Left kidney (tissue), 2 donors: ENCODE results near the gene ATP5ME. TPM values are rescaled to one million over a fixed set of nuclear protein-coding genes. Genes with fewer than 3 reads are reported as not detected.

ENCODE experiments used
- DNase-seq: peaks from one replicate; pipeline ENCODE4 v3.0.0-alpha.2; 2013
- polyA plus RNA-seq: library from polyadenylated mRNA; unstranded; fragments of 120-200 nt; gene quantifications from one replicate; pipeline ENCODE4 v1.2.1, GENCODE V29; 2013; ENCODE audit not compliant: insufficient read length

ATP5ME gene
- polyA plus RNA-seq, 1 donor: 212 TPM

GRCh38 chr4:686413-687040 is 12.5 kb upstream of the ATP5ME start:
- DNase-seq: no peak

GRCh38 chr4:685679-686412 is 11.8 kb upstream of the ATP5ME start:
- no peak for DNase-seq

GRCh38 chr4:684623-685327 is 10.7 kb upstream of the ATP5ME start:
- no peak for DNase-seq

GRCh38 chr4:683982-684622 is 10.0 kb upstream of the ATP5ME start:
- no peak for DNase-seq

GRCh38 chr4:683247-683897 is 9.3 kb upstream of the ATP5ME start:
- no peak for DNase-seq

- no peak for DNase-seq
Observed at GRCh38 chr4:682490-683172, 8.6 kb upstream of the ATP5ME start.

- DNase-seq: no peak
Observed at GRCh38 chr4:681736-682451, 7.8 kb upstream of the ATP5ME start.

- DNase-seq: no peak
Observed at GRCh38 chr4:680928-681645, 7.0 kb upstream of the ATP5ME start.

- no peak for DNase-seq
Observed at GRCh38 chr4:680551-680927, 6.5 kb upstream of the ATP5ME start.

GRCh38 chr4:680091-680490 is 6.0 kb upstream of the ATP5ME start:
- no peak for DNase-seq

- DNase-seq: no peak
Observed at GRCh38 chr4:679629-680028, 5.6 kb upstream of the ATP5ME start.

GRCh38 chr4:679104-679481 is 5.0 kb upstream of the ATP5ME start:
- no peak for DNase-seq

- no peak for DNase-seq
Observed at GRCh38 chr4:678331-679103, 4.4 kb upstream of the ATP5ME start.

- DNase-seq: no peak
Observed at GRCh38 chr4:677431-678293, 3.6 kb upstream of the ATP5ME start.

- DNase-seq: no peak
Observed at GRCh38 chr4:676871-677235, 2.8 kb upstream of the ATP5ME start.

GRCh38 chr4:675980-676870 is 2.1 kb upstream of the ATP5ME start:
- DNase-seq: no peak

GRCh38 chr4:675036-675882 is 1.2 kb upstream of the ATP5ME start:
- DNase-seq: no peak
